Colon (tissue), 2 donors: ENCODE measurements around the gene SEH1L.
"Not testable (repeated sequence)": the region's sequence is repeated elsewhere in the genome, so short reads cannot be mapped to it uniquely, and the experiment has no call there.

Experiments
- FAIRE-seq: peaks from 2 replicates; lab custom pipeline; 2012; peaks lifted over from hg19 to GRCh38; lab: Jason Lieb, UNC
- donor health status: control.
- donor health status: control.

The SEH1L gene

GRCh38 chr18:12947285-12948049 is at the start of gene SEH1L:
Gene SEH1L (plus strand): TSS chr18:12948011. CDS start chr18:12948122, 111 bp downstream.
- FAIRE-seq: no peak

GRCh38 chr18:12901208-12901607 is 46.6 kb upstream of the SEH1L start:
- FAIRE-seq: not testable (repeated sequence)

- no peak for FAIRE-seq
These were observed 43.7 kb upstream of the SEH1L start for GRCh38 chr18:12904012-12904516.

GRCh38 chr18:12906119-12906518 is 41.7 kb upstream of the SEH1L start:
- no peak for FAIRE-seq

- no peak for FAIRE-seq
These were observed 41.0 kb upstream of the SEH1L start for GRCh38 chr18:12906773-12907172.

- no peak for FAIRE-seq
These were observed 40.4 kb upstream of the SEH1L start for GRCh38 chr18:12907258-12907925.

GRCh38 chr18:12908706-12909105 is 39.1 kb upstream of the SEH1L start:
- FAIRE-seq: no peak

- FAIRE-seq: no peak
These were observed 36.5 kb upstream of the SEH1L start for GRCh38 chr18:12911025-12911928.

GRCh38 chr18:12911929-12912703 is 35.7 kb upstream of the SEH1L start:
- FAIRE-seq: no peak

- FAIRE-seq: no peak
These were observed 26.6 kb upstream of the SEH1L start for GRCh38 chr18:12921178-12921577.

- FAIRE-seq: no peak
These were observed 25.5 kb upstream of the SEH1L start for GRCh38 chr18:12922266-12922665.

GRCh38 chr18:12924616-12925015 is 23.2 kb upstream of the SEH1L start:
- no peak for FAIRE-seq

- no peak for FAIRE-seq
These were observed 19.6 kb upstream of the SEH1L start for GRCh38 chr18:12928206-12928605.

- no peak for FAIRE-seq
These were observed 19.2 kb upstream of the SEH1L start for GRCh38 chr18:12928641-12929040.

GRCh38 chr18:12929477-12930083 is 18.2 kb upstream of the SEH1L start:
- FAIRE-seq: no peak

- FAIRE-seq: no peak
These were observed 17.4 kb upstream of the SEH1L start for GRCh38 chr18:12930376-12930775.

GRCh38 chr18:12930908-12931307 is 16.9 kb upstream of the SEH1L start:
- no peak for FAIRE-seq

- FAIRE-seq: no peak
These were observed 14.5 kb upstream of the SEH1L start for GRCh38 chr18:12933327-12933726.

- no peak for FAIRE-seq
These were observed 13.2 kb upstream of the SEH1L start for GRCh38 chr18:12934454-12935071.

GRCh38 chr18:12939162-12939561 is 8.6 kb upstream of the SEH1L start:
- FAIRE-seq: no peak

- FAIRE-seq: no peak
These were observed 4.6 kb upstream of the SEH1L start for GRCh38 chr18:12943215-12943614.
